ENCODE data around the gene EPSTI1.

Gene EPSTI1

DNA sequence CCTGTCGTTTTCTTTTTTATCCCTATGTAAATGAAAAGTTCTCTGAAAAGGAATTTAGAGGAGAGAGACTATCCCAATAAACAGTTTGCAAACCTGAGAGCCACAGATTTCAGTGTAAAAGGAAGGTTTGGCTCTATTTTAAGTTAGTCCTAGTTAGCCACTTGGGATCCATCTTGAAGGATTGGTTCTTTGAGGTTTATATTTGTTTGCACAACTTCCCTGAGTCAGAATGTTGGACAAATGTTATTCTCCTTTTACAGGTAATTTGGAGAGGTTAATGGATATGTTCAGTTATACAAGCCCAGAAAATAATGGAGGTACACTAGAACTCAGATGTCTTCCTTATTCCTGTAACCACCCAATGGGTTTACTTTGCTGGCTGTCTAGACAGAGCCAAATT, 28.8 kb upstream of the EPSTI1 start:
- H3K27ac Mint-ChIP-seq, result no peak overlapping the region
- DNase-seq (ENCODE audit: low spot score in 2 of 2) (no peak), ATAC-seq (ENCODE audit: low read depth) (no peak)
- H3K9me3 Mint-ChIP-seq, result no peaks in the 10 kb centered on the region
- H3K27me3 Mint-ChIP-seq, result no peaks in the 10 kb centered on the region
- peaks cover 13% of the 10 kb centered on the region for H3K4me1 Mint-ChIP-seq
- no peaks in the 10 kb centered on the region for H3K36me3 Mint-ChIP-seq
- H3K4me3 Mint-ChIP-seq, result no peak overlapping the region

- H3K4me3 Mint-ChIP-seq, result no peak overlapping the region
- DNase-seq (ENCODE audit: low spot score in 2 of 2) (no peak), ATAC-seq (ENCODE audit: low read depth) (no peak)
- H3K27me3 Mint-ChIP-seq, result no peaks in the 10 kb centered on the region
- H3K9me3 Mint-ChIP-seq, result no peaks in the 10 kb centered on the region
- no peak overlapping the region for H3K27ac Mint-ChIP-seq
- H3K36me3 Mint-ChIP-seq, result no peaks in the 10 kb centered on the region
- H3K4me1 Mint-ChIP-seq, result peaks cover 6% of the 10 kb centered on the region
Measured at GRCh38 chr13:43019811-43020210, 27.8 kb upstream of the EPSTI1 start.

DNA sequence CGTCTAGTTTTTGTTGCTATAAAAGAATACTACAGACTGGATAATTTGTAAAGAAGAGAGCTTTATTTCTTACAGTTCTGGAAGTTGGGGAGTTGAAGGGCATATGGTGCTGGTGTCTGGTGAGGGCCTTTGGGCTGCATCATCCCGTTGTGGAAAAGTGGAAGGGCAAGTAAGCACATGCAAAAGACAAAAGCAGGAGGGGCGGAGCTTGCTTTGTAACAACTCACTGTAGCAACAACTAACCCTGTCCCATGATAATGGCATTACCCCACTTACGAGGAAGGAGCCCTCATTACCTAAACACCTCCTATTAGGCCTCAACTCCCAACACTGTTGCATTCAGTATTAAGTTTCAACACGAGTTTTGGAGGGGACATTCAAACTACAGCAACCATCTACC, 24.2 kb upstream of the EPSTI1 start:
- H3K4me1 Mint-ChIP-seq, result no peaks in the 10 kb centered on the region
- no peak overlapping the region for H3K4me3 Mint-ChIP-seq
- H3K9me3 Mint-ChIP-seq, result no peaks in the 10 kb centered on the region
- H3K27me3 Mint-ChIP-seq, result no peaks in the 10 kb centered on the region
- DNase-seq (ENCODE audit: low spot score in 2 of 2) (no peak), ATAC-seq (ENCODE audit: low read depth) (no peak)
- no peak overlapping the region for H3K27ac Mint-ChIP-seq
- no peaks in the 10 kb centered on the region for H3K36me3 Mint-ChIP-seq

DNA sequence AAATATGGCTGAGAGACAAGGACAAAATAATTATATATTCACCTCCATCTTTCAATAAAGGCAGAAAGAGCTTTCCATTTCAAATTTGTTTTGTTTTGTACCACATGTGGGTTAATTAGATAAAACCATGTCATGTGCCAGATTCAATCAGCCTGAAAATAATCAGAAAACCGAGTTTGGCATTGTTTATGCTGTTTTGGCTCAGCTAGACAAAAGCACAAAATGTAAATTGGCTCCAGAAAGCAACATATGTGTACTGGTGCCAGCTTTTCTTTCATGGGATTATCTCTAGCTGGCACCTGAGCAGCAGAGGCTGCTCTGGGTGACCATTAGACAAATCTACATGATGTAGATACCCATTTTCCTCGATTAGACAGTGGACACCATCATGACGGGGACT, 22.1 kb upstream of the EPSTI1 start:
- no peak for ATAC-seq (ENCODE audit: low read depth)
- H3K4me3 Mint-ChIP-seq, result no peak overlapping the region
- H3K27ac Mint-ChIP-seq, result no peak overlapping the region
- H3K27me3 Mint-ChIP-seq, result no peaks in the 10 kb centered on the region
- H3K36me3 Mint-ChIP-seq, result no peaks in the 10 kb centered on the region
- DNase-seq (ENCODE audit: low spot score in 2 of 2), result no peak
- H3K4me1 Mint-ChIP-seq, result no peaks in the 10 kb centered on the region
- H3K9me3 Mint-ChIP-seq, result no peaks in the 10 kb centered on the region

- no peak overlapping the region for H3K4me3 Mint-ChIP-seq
- DNase-seq (ENCODE audit: low spot score in 2 of 2), result no peak
- ATAC-seq (ENCODE audit: low read depth), result no peak
- no peaks in the 10 kb centered on the region for H3K9me3 Mint-ChIP-seq
- no peaks in the 10 kb centered on the region for H3K27me3 Mint-ChIP-seq
- H3K36me3 Mint-ChIP-seq, result no peaks in the 10 kb centered on the region
- H3K27ac Mint-ChIP-seq, result no peak overlapping the region
- H3K4me1 Mint-ChIP-seq, result no peaks in the 10 kb centered on the region
Measured at GRCh38 chr13:43009506-43009905, 17.5 kb upstream of the EPSTI1 start.

DNA sequence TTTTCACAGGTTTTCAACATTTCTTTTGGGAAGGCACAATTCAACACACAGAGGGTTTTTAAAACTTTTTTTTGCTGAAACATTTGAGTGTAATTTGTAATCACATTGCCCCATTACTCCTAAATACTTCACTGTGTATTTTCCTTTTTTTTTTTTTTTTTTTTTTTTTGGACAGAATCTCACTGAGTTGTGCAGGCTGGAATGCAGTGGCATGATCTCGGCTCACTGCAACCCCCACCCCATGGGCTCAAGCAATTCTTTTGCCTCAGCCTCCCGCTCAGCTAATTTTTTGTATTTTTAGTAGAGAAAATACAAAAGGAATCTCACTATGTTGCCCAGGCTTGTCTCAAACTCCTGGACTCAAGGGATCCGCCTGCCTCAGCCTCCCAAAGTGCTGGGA, 16.6 kb upstream of the EPSTI1 start:
- no peaks in the 10 kb centered on the region for H3K36me3 Mint-ChIP-seq
- no peaks in the 10 kb centered on the region for H3K4me1 Mint-ChIP-seq
- DNase-seq (ENCODE audit: low spot score in 2 of 2) (no peak), ATAC-seq (ENCODE audit: low read depth) (no peak)
- no peak overlapping the region for H3K27ac Mint-ChIP-seq
- no peaks in the 10 kb centered on the region for H3K9me3 Mint-ChIP-seq
- no peak overlapping the region for H3K4me3 Mint-ChIP-seq
- H3K27me3 Mint-ChIP-seq, result no peaks in the 10 kb centered on the region

DNA sequence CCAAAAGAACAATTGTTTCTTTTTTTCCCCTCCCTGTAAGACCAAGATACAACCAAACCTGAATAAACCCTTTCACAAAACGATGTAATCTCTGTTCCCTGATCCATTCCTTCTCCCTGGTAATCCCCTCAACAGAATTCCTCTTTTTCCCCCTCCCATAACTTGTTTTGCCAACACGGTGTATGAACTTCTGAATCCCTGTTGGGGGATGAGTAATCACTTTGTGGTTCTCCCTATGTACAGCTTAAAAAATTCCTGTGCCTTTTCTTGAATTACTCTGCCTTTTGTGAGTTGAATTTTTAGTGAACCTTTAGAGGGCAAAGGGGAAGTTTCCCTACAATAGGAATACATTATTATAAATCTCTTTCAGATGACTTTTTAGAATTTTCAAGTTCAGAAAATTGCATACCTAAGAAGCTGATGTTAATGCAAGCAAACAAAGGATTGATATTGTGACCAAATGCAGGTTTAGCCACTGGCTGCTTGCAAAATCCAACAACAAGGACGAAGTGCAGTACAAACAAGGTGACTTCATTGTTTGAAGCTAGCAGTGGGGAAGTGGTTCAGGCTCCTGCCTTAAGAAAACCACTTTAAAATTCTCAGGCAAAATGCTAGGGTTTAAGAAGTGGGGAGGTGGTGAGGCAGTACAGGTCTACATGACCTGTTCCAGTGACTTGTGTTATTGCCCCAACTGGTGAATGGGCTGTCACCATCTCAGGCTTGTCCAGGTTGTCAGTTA, 15.0 kb upstream of the EPSTI1 start:
- DNase-seq (ENCODE audit: low spot score in 2 of 2) (no peak), ATAC-seq (ENCODE audit: low read depth) (no peak)
- Mint-ChIP-seq H3K4me1 (no peaks in the 10 kb centered on the region), H3K9me3 (peaks cover 3% of the 10 kb centered on the region), H3K4me3 (no peak overlapping the region), H3K27me3 (no peaks in the 10 kb centered on the region), H3K27ac (no peak overlapping the region), H3K36me3 (no peaks in the 10 kb centered on the region)

GRCh38 chr13:43005460-43006236, 13.6 kb upstream of the EPSTI1 start:
- no peak overlapping the region for H3K4me3 Mint-ChIP-seq
- H3K4me1 Mint-ChIP-seq, result no peaks in the 10 kb centered on the region
- peaks cover 3% of the 10 kb centered on the region for H3K9me3 Mint-ChIP-seq
- H3K36me3 Mint-ChIP-seq, result peaks cover 3% of the 10 kb centered on the region
- no peaks in the 10 kb centered on the region for H3K27me3 Mint-ChIP-seq
- ATAC-seq (ENCODE audit: low read depth) (no peak), DNase-seq (ENCODE audit: low spot score in 2 of 2) (no peak)
- no peak overlapping the region for H3K27ac Mint-ChIP-seq

- Mint-ChIP-seq H3K27me3 (no peaks in the 10 kb centered on the region), H3K4me1 (no peaks in the 10 kb centered on the region), H3K27ac (no peak overlapping the region), H3K4me3 (no peak overlapping the region), H3K36me3 (peaks cover 3% of the 10 kb centered on the region), H3K9me3 (peaks cover 3% of the 10 kb centered on the region)
- ATAC-seq (ENCODE audit: low read depth) (no peak), DNase-seq (ENCODE audit: low spot score in 2 of 2) (no peak)
Measured at GRCh38 chr13:43003729-43004128, 11.7 kb upstream of the EPSTI1 start.

DNA sequence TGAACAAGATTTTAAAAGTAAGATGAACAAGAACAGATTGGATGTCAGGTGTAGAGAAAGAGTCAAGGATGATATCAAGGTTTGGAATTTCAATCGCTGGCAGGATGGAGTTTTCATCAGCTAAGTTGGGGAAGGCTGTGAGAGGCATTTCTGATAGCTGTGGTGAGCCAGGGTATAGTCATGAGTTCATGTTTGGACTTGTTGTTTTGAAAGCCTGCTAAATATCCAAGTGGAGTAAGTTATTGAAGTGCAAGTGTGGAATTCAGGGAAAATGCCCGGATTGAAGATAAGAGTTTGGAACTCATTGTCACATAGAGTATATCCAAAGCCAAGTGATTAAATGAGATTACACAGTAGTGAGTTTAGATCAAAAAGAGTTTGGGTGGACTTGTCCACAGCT, 11.0 kb upstream of the EPSTI1 start:
- no peak for ATAC-seq (ENCODE audit: low read depth)
- Mint-ChIP-seq H3K27ac (no peak overlapping the region), H3K27me3 (no peaks in the 10 kb centered on the region), H3K4me3 (no peak overlapping the region), H3K36me3 (peaks cover 3% of the 10 kb centered on the region), H3K9me3 (peaks cover 3% of the 10 kb centered on the region), H3K4me1 (no peaks in the 10 kb centered on the region)
- DNase-seq (ENCODE audit: low spot score in 2 of 2), result no peak

GRCh38 chr13:43002021-43002420, 10.0 kb upstream of the EPSTI1 start:
- Mint-ChIP-seq H3K4me3 (no peak overlapping the region), H3K27me3 (no peaks in the 10 kb centered on the region), H3K9me3 (peaks cover 3% of the 10 kb centered on the region), H3K27ac (no peak overlapping the region), H3K36me3 (peaks cover 3% of the 10 kb centered on the region), H3K4me1 (no peaks in the 10 kb centered on the region)
- DNase-seq (ENCODE audit: low spot score in 2 of 2) (no peak), ATAC-seq (ENCODE audit: low read depth) (no peak)

GRCh38 chr13:43000676-43001075, 8.6 kb upstream of the EPSTI1 start:
- DNase-seq (ENCODE audit: low spot score in 2 of 2) (no peak), ATAC-seq (ENCODE audit: low read depth) (no peak)
- Mint-ChIP-seq H3K27me3 (no peaks in the 10 kb centered on the region), H3K27ac (no peak overlapping the region), H3K36me3 (peaks cover 3% of the 10 kb centered on the region), H3K9me3 (peaks cover 3% of the 10 kb centered on the region), H3K4me3 (no peak overlapping the region), H3K4me1 (no peaks in the 10 kb centered on the region)

DNA sequence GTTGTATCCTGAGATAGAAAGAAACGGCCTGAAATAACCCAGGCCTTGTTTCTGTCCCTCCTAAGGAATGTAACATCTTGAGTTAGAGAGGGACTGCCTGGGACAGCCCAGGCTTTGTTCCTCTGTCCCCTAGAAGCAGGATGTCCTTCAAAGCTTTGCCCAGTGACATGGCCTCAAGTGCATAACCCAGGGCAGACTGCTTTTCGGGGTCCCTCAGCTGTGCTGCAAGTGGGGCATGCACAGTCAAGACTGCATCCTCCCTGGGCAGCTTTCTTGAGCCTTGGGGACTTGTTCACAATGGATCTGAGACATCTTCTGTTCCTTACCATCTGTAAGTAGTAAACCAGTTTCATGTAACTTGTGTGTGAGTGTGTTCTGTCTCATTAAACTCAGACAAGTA, 7.5 kb upstream of the EPSTI1 start:
- Mint-ChIP-seq H3K4me1 (no peaks in the 10 kb centered on the region), H3K36me3 (peaks cover 3% of the 10 kb centered on the region), H3K27me3 (no peaks in the 10 kb centered on the region), H3K27ac (no peak overlapping the region), H3K9me3 (peaks cover 3% of the 10 kb centered on the region), H3K4me3 (no peak overlapping the region)
- ATAC-seq (ENCODE audit: low read depth) (no peak), DNase-seq (ENCODE audit: low spot score in 2 of 2) (no peak)

- Mint-ChIP-seq H3K9me3 (no peaks in the 10 kb centered on the region), H3K36me3 (peaks cover 3% of the 10 kb centered on the region), H3K4me3 (no peak overlapping the region), H3K4me1 (peaks cover 8% of the 10 kb centered on the region), H3K27ac (no peak overlapping the region), H3K27me3 (no peaks in the 10 kb centered on the region)
- ATAC-seq (ENCODE audit: low read depth) (no peak), DNase-seq (ENCODE audit: low spot score in 2 of 2) (no peak)
Measured at GRCh38 chr13:42997381-42997780, 5.3 kb upstream of the EPSTI1 start.

- no peak for DNase-seq (ENCODE audit: low spot score in 2 of 2)
- Mint-ChIP-seq H3K36me3 (no peaks in the 10 kb centered on the region), H3K9me3 (no peaks in the 10 kb centered on the region), H3K4me3 (no peak overlapping the region), H3K4me1 (peaks cover 8% of the 10 kb centered on the region), H3K27me3 (no peaks in the 10 kb centered on the region), H3K27ac (peak overlapping the region; percentile 18)
- no peak for ATAC-seq (ENCODE audit: low read depth)
Measured at GRCh38 chr13:42996584-42996983, 4.5 kb upstream of the EPSTI1 start.

Measured in memory B cell (primary cell).